Dermis microvascular lymphatic vessel endothelial cell (primary cell): Measurements from ENCODE around the gene COQ10A. TPM values are rescaled to one million over a fixed set of nuclear protein-coding genes. Genes with fewer than 3 reads are reported as not detected.

Source experiments
- DNase-seq, 2 donors: peaks; one replicate each; pipeline versions ENCODE4 v3.0.0 to v3.0.0-alpha.2; 2010; ENCODE audit warnings: low read depth in 2 of 2
- total RNA-seq: library from RNA; depleted of rRNA; stranded (reverse); fragments of >200 nt; gene quantifications from 2 replicates; pipeline ENCODE4 v1.2.1, GENCODE V29; 2014

The COQ10A gene
- total RNA-seq, 1 donor from 2014 or later: 6.0 TPM

DNA sequence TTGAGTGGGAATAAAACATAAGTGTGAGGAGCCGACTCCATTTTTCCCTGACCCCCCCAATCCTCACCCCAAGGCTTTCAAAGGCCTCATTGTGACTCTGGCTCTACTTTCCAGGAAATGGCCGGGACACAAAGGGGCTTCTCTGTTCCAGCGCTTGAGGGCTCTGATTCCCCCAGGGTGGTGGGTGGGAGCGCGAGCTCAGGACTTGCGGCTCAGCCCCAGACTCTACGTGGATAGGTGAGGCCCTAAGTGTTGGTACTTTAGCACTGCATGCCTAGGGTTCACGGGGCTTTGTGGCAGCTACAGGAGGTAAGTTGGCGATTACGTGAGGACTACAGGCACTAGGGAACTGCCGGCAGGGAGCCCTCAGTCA is 48.5 kb downstream of the COQ10A start:
- peak in 1 of 2 donors; percentile 21 for DNase-seq

DNA sequence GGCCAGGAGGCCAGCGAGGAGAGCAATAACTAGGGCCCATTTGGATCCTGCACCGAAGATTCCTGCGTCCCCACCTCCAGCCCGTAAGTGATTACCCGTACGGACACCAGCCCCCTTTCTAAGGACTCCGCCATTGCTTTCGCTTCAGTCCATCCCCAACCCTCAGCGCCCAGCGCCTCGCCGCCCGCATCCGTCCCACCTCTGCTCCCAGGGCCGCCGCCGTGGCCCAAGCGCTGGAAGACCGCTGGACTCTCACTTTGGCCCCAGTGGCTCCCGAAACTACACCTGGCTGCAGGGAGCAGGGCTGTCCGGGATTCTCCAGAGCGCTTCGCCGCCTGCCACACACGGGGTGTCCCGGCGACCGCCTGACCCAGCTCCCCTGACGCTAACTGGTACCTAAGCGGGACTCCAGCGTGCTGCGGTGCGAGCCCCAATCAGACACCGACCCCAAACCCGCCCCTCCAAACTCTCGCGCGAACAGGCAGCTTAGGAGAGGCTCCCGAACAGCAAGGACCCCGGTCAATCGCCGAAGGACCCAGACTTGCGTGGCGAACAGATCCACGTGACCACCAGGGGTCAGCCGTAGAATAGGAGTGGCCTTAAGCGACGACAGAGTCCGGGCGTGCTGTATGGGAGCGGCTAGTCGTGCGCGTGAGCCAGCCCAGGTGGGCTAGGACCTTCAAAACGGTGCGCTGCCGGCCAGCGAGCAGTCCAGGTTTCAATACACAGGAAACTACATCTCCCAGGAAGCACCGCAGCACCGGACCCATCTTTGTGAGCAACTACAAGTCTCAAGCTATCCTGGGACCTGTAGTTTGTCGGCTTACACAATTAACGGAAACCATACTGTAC is 49.1 kb downstream of the COQ10A start, which contains the start of gene CNPY2:
Gene CNPY2 (minus strand): TSS at position 367 of the 852 bp plus-strand sequence. CDS start 771 bp downstream, outside the sequence.
- peak; percentile 96 to 98 for DNase-seq

GRCh38 chr12:56317675-56318074 is 50.9 kb downstream of the COQ10A start:
- no peak for DNase-seq

Other genes starting within 250 kb of the COQ10A start
- gene IKZF4, start 245.9 kb upstream of the COQ10A start, total RNA-seq: 0.13 and 0.38 TPM in 2 replicates
- gene RPS26, start 225.0 kb upstream of the COQ10A start, total RNA-seq: 90.9 and 107 TPM in 2 replicates
- 0.25 and 0.26 TPM in 2 replicates for gene ERBB3, start 186.8 kb upstream of the COQ10A start, total RNA-seq
- 91.8 and 130 TPM in 2 replicates for gene PA2G4, start 162.4 kb upstream of the COQ10A start, total RNA-seq
- gene RPL41, start 150.3 kb upstream of the COQ10A start, total RNA-seq: 2,319 and 2,425 TPM in 2 replicates
- 2.7 and 3.3 TPM in 2 replicates for gene ZC3H10, start 148.7 kb upstream of the COQ10A start, total RNA-seq
- gene ESYT1, start 138.7 kb upstream of the COQ10A start, total RNA-seq: 320 and 356 TPM in 2 replicates
- gene MYL6B, start 114.4 kb upstream of the COQ10A start, total RNA-seq: 60.3 and 87.9 TPM in 2 replicates
- 2,234 and 2,594 TPM in 2 replicates for gene MYL6, start 108.6 kb upstream of the COQ10A start, total RNA-seq
- gene SMARCC2, start 77.5 kb upstream of the COQ10A start, total RNA-seq: 32.6 and 43.2 TPM in 2 replicates
- gene RNF41, start 45.0 kb upstream of the COQ10A start, total RNA-seq: 61.4 and 90.8 TPM in 2 replicates
- 21.6 and 22.5 TPM in 2 replicates for gene NABP2, start 42.6 kb upstream of the COQ10A start, total RNA-seq
- not detected in 2 replicates for gene SLC39A5, start 36.9 kb upstream of the COQ10A start, total RNA-seq
- 10.1 and 17.1 TPM in 2 replicates for gene ANKRD52, start 8.6 kb upstream of the COQ10A start, total RNA-seq
- gene CS, start 33.4 kb downstream of the COQ10A start, total RNA-seq: 119 and 132 TPM in 2 replicates
- gene CNPY2, start 49.0 kb downstream of the COQ10A start, total RNA-seq: 61.0 and 73.5 TPM in 2 replicates
- 6.7 and 9.6 TPM in 2 replicates for gene PAN2, start 67.1 kb downstream of the COQ10A start, total RNA-seq
- gene IL23A, start 71.9 kb downstream of the COQ10A start, total RNA-seq: 0.13 TPM in 1 of 2 replicates, not detected in the other
- 44.3 and 63.1 TPM in 2 replicates for gene STAT2, start 93.2 kb downstream of the COQ10A start, total RNA-seq
- gene APOF, start 95.9 kb downstream of the COQ10A start, total RNA-seq: not detected in 2 replicates
- 10.5 and 11.7 TPM in 2 replicates for gene TIMELESS, start 182.5 kb downstream of the COQ10A start, total RNA-seq
- 0.26 and 0.51 TPM in 2 replicates for gene MIP, start 187.7 kb downstream of the COQ10A start, total RNA-seq
- gene SPRYD4, start 201.6 kb downstream of the COQ10A start, total RNA-seq: 1.4 and 2.1 TPM in 2 replicates
- 0.13 TPM in 2 replicates for gene GLS2, start 221.2 kb downstream of the COQ10A start, total RNA-seq